ENCODE data around the gene KIF7.
A peak's percentile ranks its signal among the peaks of the same experiment; 100 is the strongest.

DNA sequence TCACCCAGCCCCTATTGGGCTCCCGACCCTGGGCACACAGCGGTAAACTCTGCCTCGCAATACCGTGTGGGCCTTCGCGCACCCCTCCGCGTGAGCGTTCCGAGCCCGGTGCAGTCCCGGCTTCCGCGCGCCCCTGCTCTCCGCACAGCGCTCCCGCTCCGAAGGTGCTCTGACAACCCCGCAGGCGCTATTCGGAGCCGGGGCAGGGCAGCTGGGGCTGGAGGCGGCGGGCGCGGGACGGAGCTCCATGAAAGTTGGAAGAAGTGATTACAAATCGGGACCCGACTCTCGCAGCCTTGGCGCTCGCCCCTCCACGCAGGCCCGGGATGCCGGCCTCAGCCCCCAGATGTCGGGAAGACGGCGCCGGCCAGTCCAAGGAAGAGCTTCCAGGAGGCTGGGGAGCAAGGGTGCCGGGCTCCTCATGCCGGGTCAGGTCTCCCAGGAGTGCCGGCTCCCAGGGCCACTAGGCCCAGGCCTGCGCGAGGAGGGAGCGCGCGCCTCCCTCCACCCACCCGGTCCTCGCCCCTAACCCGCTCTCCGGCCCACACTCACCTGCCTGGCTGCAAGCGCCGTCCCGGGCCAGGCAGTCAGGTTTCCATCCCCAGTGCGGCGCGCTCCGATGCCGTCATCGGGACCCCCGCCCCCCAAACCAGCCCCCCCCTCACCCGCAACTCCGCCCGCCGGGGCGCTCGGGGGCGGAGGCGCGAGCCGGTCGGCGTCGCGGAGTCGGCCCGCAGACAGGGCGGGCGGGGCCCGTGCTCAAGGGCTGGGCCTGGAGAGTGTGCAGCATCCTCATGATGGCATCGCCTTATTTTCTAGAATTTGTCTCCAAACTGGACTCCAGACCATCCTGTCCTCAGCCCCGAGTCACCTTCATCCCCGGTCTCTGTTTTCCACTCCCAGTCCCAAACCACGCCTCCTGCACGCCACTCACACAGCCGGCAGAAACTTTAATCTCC, at the start of gene KIF7:
- TF ChIP-seq CTCF (IDR thresholded peaks at IDR 0.05) = no peak
- peak in 1 of 2 donors; percentile 15 for TF ChIP-seq POLR2A (IDR thresholded peaks at IDR 0.05)
